ENCODE results near the gene SASH1.

- TF ChIP-seq CTCF (IDR thresholded peaks at IDR 0.05) (no peak), POLR2A (IDR thresholded peaks at IDR 0.05) (no peak)
Measured at GRCh38 chr6:148296771-148297170, 45.9 kb upstream of the SASH1 start.

Measured in tibial nerve (tissue), 3 donors.